GM21528 (cell line): Measurements from ENCODE around the gene MAGI3.
"Not testable (repeated sequence)": the region's sequence is repeated elsewhere in the genome, so short reads cannot be mapped to it uniquely, and the experiment has no call there.

ENCODE experiments used
- ATAC-seq: cut with Tn5 transposase; IDR thresholded peaks from one replicate; pipeline ENCODE4 v1.9.1; 2021; ENCODE audit warnings: mild to moderate bottlenecking, moderate library complexity; ENCODE audit not compliant: unreplicated experiment, low FRiP score

Gene MAGI3

DNA sequence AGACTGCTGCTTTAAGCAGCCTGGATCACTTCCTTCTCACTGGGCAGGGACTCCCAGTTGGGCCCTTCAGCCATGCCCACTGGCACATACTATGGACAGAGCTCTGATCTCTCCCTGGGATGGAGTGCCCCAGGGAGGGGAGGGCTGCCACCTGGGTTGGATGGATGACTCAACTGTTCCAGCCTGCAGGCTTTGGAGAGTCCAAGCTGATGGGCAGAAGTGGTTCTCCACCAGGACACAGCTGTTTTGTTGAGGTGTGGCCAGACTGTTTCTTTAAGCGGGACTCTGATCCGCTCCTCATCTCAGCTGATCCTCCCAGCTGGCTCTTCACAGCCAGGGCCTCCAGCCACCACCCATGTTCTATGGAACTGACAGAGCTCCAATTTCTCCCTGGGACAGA, 166.9 kb downstream of the MAGI3 start:
- no peak for ATAC-seq

DNA sequence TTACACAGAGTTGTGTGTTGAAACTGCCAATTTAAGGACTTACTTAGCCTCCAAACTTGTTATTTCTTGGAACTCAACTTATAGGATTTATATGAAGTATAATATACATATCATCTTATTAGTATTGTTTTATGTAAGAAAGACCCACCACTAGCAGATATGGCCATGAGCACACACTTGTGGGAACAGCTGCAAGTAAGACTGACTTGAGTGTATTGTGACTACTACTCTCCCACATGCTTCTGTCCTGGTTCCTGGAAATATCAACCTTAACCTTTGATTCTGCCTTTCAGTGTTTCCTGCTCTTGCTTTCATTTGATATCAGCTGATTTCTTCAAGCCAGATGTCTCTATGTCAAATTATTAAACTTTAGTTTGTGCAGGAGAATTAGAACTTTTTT, 175.3 kb downstream of the MAGI3 start:
- ATAC-seq: no peak

DNA sequence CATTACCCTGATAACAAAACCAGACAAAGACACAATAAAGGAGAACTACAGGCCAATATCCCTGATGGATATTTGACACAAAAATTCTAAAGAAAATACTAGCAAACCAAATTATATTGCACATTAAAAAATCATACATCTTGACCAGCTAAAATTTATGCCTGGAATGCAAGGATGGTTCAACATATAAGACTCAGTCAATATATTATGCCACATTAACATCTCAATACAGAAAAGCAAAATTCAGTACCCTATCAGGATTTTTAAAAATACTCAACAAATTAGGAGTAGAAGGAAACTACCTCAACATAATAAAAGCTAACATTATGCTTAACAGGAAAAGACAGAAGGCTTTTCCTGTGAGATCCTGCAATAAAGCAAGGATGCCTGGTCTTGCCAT, 177.1 kb downstream of the MAGI3 start:
- no peak for ATAC-seq

DNA sequence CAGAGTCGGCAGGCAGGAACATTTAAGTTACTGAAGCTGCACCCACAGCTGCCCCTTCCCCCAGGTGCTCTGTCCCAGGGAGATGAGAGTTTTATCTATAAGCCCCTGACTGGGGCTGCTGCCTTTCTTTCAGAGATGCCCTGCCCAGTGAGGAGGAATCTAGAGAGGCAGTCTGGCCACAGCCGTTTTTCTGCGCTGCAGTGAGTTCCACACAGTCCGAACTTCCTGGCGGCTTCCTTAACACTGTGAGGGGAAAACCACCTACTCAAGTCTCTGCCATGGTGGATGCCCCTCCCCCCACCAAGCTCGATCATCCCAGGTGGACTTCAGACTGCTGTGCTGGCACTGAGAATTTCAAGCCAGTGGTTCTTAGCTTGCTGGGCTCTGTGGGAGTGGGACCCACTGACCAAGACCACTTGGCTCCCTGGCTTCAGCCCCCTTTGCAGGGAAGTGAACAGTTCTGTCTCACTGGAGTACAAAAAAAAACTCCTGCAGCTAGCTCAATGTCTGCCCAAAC, 185.5 kb downstream of the MAGI3 start:
- not testable (repeated sequence) for ATAC-seq

DNA sequence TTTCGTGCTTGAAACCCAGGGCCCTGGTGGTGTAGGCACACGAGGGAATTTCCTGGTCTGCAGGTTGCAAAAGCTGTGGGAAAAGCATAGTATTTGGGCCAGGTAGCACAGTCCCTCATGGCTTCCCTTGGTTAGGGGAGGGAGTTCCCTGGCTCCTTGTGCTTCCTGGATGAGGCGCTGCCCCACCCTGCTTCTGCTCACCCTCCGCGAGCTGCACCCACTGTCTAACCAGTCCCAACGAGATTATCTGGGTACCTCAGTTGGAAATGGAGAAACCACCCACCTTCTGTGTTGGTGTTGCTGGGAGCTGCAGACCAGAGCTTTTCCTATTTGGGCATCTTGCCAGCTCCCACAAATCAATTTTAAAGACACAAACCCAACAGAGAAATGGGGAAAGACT, 186.0 kb downstream of the MAGI3 start:
- no peak for ATAC-seq

DNA sequence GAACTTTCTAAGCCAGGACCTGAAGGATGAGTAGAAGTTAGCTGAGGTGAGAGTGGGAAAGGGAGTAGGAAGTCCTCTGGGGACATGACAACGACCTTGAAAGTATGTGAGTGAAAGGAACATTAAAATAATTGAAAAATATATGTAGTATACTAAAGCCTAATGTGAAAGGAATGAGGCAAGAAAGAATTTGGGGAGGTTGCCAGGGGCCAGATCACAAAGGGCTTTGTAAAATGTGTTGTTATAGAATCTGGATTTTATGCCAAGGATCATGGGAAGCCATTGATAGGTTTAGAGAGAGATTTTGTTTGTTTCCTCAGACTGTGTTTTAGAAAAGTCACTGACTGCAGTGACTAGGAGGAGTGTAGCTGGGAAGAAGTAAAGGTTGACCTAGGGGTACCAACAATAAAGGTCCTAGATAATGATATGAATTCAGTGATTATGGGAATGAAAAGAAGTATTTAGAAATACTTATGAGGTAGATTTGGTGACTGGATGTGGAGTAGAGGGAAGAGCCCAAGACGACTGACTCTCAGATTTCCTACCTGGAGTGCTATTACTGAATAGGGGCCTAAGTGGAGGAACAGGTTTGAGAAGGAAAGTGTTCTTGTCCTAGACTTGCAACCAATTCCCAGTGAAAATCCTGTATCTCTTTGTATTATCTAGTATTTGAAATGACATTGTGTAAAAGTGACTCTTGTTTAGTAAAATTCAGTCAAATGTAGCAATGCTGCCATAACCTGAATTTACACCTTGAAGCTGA, 189.1 kb downstream of the MAGI3 start:
- no peak for ATAC-seq

DNA sequence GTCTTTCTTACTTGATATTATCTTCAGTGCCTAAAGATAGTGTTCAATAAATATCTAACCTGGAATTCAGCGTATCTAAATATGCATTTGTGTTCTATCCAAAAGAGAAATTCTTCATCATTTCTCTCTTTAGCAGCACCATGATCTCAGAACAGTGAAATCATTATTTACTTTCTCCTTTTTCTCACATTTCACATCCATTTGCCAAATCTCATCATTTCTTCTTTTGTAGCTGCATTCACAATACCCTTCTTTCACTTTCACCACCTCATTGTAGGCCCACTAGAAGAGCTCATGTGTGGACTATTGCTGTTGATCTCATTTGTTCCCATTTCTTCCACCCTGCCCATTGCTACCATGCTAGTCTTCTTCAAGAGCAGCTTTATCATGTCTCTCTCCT, 191.0 kb downstream of the MAGI3 start:
- no peak for ATAC-seq

DNA sequence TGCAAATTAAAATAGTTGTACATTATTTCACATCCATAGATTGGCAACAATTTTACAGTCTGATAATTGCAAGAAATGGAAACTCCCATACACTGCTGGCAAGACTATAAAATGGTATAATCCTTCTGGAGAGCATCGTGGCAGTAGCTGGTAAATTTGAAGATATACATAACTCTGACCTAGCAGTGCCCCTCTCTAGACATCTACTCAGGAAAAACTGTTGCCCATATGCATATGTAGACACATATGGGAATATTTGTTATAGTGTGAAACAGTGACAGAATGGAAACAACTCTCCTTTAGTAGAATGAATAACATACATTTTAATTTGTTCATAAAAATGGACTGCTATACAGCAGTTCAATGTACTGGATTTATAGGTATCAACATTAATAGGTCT, 191.8 kb downstream of the MAGI3 start:
- ATAC-seq: no peak

DNA sequence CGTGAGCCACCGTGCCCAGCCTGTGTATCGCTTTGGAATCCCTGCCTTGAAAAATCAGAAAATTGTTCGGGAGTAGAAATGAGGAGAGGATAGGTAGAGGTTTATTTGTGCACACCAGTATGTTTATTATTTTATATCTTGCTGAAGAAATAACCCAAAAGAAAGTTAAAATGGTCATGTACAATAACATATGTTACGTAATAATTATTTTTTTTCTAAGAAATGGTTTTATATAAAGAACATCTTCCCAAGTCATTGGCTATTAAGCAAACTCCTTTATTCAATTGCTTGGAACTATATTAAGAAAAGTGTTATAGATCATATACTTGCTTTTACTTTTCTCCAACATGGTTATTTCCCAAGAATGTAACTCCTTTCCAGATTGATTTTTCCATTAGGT, 197.2 kb downstream of the MAGI3 start:
- ATAC-seq: no peak

DNA sequence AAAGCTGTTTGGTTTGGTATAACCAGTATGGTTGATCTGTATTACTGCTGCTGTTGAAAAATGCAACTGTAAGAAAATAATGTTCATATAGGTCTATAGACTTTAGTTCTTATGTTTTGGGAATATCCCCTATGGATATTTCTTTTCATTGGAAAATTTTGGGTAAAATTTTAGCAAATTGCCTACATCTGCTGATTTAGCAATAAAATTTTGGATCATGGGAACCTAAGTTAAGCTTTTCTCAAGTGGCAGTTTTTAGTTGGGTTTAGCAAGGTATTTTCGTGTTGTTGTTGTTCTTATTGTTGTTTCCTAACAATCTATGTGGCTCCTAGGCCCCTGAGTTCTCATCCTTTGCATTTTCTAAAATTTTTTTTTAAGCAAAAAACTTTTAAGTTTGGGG, 201.9 kb downstream of the MAGI3 start:
- ATAC-seq: no peak

DNA sequence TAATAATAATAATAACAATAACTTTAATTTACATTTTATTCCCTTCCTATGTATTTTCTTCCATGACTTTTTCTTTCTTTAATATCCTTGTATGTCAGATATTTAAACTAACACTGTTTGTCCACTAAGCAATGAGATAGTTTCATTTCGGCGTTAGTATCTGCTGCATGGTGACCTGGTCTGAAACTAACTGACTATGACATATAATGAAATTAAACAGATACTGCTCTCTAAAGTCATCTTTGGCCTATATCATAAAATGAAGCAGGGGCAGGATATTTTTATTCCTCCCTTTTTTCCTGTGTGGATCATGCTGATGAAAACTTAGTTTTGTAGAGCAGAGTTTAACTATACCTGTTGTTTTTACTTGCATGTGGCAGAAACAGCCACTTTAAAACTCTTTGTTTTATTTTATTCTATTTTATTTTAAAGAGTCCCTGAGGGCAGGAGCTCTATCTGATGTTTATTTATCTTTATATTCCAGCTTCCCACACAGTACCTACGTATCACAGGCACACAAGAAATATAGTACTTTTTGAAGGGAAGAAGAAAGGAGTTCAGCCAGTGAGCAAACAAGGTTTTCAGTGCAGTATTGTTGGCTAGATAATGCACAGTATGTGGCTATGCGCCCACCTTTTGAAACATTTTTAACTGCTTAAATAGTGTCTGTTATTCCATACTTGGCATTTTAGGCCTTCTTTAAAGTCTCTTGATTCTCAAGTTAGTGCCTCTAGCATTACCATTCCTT, 203.4 kb downstream of the MAGI3 start:
- no peak for ATAC-seq

DNA sequence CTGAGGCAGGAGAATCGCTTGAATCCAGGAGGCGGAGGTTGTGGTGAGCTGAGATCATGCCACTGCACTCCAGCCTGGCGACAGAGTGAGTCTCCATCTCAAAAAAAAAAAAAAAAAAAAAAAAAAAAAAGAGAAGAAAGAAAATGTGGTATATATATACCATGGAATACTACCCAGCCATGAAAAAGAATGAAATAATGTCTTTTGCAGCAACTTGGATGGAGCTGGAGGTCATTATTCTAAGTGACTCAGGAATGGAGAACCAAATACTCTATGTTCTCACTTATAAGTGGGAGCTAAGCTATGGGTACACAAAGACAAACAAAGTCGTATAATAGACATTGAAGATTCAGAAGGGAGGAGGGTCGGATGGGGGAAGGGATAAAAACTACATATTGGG, 214.2 kb downstream of the MAGI3 start:
- ATAC-seq: not testable (repeated sequence)

DNA sequence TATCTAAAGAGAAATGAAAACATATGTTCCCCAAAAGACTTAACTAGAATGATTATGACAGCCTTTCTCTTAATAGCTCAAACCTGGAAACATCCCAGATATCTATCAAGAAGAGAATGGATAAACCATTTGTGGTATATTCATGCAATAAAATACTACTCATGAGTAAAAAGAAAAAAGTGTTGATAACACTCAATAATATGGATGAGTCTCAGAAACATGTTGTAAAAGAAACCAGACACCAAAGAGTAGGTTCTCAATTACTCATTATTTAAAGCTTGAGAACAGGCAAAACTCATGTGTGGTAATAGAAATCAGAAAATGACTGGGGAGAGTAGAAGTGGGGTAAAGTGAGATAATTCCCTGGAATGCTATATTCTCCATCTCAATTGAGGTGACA, 214.8 kb downstream of the MAGI3 start:
- ATAC-seq: no peak

DNA sequence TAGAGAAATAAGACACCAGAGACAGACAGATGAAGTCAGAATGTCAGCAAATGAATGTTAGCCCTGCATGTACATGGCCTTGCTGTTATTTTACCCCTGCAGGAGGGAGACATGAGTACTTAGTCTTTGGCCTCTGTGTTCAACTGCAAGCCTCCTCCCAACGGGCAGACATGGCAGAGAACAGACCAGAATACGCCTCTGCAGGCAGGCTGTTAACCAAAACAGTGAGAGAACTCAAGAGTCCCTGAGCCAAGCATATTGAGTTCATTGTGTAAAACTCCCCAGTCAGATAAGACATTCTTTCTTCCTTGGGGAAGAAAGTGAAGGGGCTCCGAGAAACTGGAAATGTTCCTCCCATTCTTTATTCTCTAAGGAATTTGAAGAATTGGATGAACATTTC, 218.1 kb downstream of the MAGI3 start:
- ATAC-seq: no peak

DNA sequence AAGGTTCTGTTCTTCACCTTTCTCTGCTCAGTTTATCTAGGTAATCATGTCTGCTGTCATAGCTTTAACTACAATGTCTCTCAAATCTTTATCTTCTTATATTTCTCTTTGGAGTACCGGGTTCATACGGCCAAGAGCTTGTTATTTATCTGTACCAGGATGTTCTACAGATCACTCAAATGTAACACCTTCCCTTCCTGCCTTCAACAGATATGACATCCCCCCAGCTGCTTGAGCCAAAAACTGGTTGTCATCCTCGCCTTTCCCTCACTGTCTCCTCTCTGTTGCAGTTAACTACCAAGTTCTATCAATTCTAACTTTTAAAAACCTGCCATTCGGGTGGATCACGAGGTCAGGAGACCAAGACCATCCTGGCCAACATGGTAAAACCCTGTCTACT, 220.1 kb downstream of the MAGI3 start:
- no peak for ATAC-seq

DNA sequence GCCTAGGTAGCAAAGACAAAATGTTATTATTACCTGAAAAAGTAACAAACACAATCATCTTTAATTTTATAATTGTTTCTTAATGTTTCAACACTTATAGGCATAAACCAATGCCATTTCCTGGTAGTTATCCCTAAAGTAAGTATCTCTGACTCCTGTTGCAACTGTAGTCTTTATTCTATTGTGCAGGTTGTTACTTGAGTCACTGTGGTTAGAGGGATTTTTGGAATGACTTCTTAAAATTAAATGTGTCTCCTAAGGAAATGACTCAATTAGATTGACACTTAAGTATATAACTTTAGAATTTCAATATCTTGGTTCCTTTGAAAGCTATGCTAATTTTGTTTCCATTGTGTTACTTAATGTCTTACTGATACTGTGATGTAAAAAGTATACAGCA, 225.1 kb downstream of the MAGI3 start:
- no peak for ATAC-seq

DNA sequence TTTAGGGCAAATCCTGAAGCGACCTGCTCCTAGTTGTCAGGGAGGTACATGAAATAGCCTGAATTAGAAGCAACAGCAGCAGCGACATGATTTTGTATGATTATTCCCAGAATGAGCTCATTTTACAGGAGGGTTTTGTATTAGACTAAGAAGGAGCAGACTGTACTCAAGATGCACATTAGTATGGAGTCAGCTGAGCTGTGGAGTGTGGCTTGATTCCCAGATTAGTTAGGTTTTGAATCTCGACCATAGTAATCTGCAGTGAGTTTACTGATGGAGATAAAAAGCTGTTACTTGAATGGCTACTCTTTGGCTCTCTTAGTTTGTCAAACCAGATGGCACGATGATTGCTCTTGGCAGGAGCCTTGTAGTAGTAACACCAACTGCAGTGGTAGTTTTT, 225.8 kb downstream of the MAGI3 start:
- no peak for ATAC-seq

DNA sequence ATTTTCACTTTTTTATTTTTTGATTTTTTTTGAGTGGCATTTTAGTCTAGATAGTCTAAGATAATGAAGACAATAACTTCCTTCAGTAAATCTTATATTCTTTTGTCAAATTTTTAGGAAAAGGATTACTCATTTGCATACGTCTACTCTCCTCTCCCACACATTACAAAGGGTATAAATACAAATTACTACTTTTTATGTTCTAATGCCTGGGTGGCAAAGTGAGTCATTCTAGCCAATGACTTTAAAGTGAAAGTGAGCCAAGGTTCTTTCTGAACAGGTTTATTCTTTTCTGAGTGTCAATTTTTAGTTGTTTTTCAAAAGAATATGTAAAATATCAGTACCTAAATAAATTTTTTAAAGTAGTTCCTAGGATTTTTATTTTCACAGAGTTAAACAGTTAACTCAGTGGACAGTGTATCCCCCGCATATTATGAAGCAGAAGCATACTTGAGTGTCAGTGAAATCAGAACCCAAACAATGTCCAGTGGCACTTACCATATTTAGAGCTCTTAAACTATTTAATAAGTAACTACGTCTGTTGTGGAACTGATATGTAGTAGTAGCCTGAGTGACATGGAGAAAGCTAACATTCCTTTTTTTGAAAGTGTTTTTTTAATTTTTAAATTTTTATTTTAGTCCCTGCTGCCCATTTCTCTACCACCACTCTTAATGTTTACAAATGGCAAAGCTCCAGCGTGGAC, 227.3 kb downstream of the MAGI3 start:
- ATAC-seq: no peak

DNA sequence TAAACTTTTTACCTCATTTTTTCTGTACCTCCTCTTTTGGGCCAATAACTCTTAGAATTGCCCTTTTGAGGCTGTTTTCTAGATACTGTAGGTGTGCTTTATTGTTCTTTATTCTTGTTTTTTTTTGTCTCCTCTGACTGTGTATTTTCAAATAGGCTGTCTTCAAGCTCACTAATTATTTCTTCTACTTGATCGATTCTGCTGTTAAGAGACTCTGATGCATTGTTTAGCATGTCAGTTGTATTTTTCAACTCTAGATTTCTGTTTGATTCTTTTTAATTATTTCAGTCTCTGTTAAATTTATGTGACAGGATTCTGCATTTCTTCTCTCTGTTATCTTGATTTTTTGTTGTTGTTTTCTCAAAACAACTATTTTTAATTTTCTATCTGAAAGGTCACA, 238.7 kb downstream of the MAGI3 start:
- ATAC-seq: no peak

DNA sequence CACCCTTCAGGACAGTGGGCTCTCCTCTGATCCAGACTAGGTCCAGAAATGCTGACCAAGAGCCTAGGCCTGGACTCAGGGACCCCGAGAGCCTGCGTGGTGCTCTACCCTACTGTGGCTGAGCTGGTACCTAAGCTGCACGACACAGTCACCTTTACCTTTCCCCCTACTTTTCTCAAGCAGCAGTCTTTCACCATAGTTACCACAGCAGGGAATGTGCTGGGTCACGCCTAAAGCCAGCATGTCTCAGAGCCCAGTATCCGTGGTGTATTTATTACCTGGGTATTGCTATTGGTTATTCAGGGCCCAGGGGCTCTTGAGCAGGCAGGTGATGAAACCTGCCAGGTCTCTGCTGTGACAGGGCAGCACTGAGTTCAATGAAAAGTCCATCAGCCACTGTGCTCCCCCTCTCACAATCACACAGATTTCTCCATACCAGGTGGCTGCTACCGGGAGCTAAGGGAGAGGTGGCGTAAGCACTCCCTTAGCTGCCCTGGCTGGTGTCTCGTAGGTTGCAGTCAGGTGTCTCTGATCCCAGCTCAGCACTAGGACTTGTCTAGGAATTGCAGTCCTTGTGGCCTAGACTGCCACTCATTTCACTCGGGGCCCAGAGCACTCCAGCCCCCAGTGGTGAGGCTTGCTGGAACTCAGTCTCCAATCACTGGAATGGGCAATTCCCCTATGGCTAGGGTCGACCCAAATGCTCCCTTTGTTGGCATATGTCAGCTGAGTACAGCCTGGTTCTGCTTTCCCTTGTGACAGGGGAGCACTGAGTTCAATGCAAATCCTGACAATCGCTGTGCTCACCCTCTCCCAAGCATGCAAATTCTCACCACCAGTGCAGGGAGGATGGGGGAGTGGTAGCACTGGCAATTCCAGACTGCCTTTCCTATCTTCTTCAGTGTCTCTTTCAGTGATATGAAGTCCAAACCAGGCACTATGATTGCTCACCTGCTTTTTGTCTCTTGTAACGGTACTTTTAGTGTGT, 240.3 kb downstream of the MAGI3 start:
- ATAC-seq: no peak
